GM12878 (cell line): ENCODE results near the gene WDR45B. TPM values are rescaled to one million over a fixed set of nuclear protein-coding genes. Genes with fewer than 3 reads are reported as not detected.

Experiments
- ATAC-seq: fragments of 200-7000 bp; cut with Tn5 transposase; 3 replicates; pipeline ENCODE4 v1.9.1; 2020; ENCODE audit warnings: mild to moderate bottlenecking, moderate library complexity
- BruUV-seq: library from RNA; stranded (reverse); fragments of 400-500 nt; replicated peaks from 2 replicates; lab custom pipeline; 2021; lab: Mats Ljungman, UMichigan
- CTCF ChIA-PET: fragments of 300-600 bp; sonication (Branson Sonifier 250); formaldehyde crosslinking; extraction: SDS; loops from one replicate; lab custom pipeline; 2021; ENCODE audit warnings: inconsistent platforms; lab: Yijun Ruan, JAX
- POLR2A ChIA-PET: fragments of 350-600 bp; formaldehyde crosslinking; extraction: SDS; loops from one replicate; lab custom pipeline; 2021; ENCODE audit warnings: inconsistent platforms; lab: Charles Lee
- RAD21 ChIA-PET: fragments of 300-600 bp; sonication (Branson Sonifier 250); formaldehyde crosslinking; loops from one replicate; lab custom pipeline; 2023; ENCODE audit warnings: antibody characterized with exemption; ENCODE audit not compliant: unreplicated experiment; lab: Charles Lee
- SMC1A ChIA-PET: fragments of 300-600 bp; sonication (Branson Sonifier 250); formaldehyde crosslinking; loops from one replicate; lab custom pipeline; 2023; ENCODE audit not compliant: unreplicated experiment, uncharacterized antibody; lab: Charles Lee
- DNase-seq: peaks from one replicate; pipeline ENCODE4 v3.0.0-alpha.2; 2011; ENCODE audit warnings: low read depth, low spot score
- FAIRE-seq: peaks from 3 replicates; lab custom pipeline; 2011; peaks lifted over from hg19 to GRCh38; lab: Jason Lieb, UNC
- H2AFZ ChIP-seq: 2 replicates; pipeline ENCODE4 v1.6.0; 2011; ENCODE audit warnings: low read depth, low read length, control low read depth; ENCODE audit not compliant: control insufficient read depth
- H3K27ac ChIP-seq: 2 replicates; pipeline ENCODE4 v1.5.1; 2011; ENCODE audit warnings: control low read depth; ENCODE audit not compliant: control insufficient read depth, insufficient read depth
- H3K27me3 ChIP-seq, 2 experiments: replicated peaks in 1 of 2; 2 replicates each; pipeline versions ENCODE4 v1.6.0 to v1.6.1; 2011; ENCODE audit warnings: low read length in 1 of 2; ENCODE audit not compliant: control insufficient read depth in 2 of 2, insufficient read depth in 2 of 2
- H3K36me3 ChIP-seq, 2 experiments: 2 replicates each; pipeline ENCODE4 v1.5.1; 2011; ENCODE audit warnings: low read length in 1 of 2; ENCODE audit not compliant: control insufficient read depth in 2 of 2, insufficient read depth in 2 of 2
- H3K4me1 ChIP-seq: 2 replicates; pipeline ENCODE4 v1.6.1; 2011; ENCODE audit warnings: mild to moderate bottlenecking, low read length, moderate library complexity, mixed read lengths; ENCODE audit not compliant: control insufficient read depth, insufficient read depth
- H3K4me2 ChIP-seq: 2 replicates; pipeline ENCODE4 v1.6.0; 2011; ENCODE audit warnings: control low read depth; ENCODE audit not compliant: control insufficient read depth, insufficient read depth
- H3K4me3 ChIP-seq: fragments of 200-600 bp; sonication (generic); 2 replicates; pipeline ENCODE4 v1.5.1; 2016
- H3K79me2 ChIP-seq: 2 replicates; pipeline ENCODE4 v1.6.0; 2011; ENCODE audit warnings: low read length; ENCODE audit not compliant: control insufficient read depth, insufficient read depth
- H3K9ac ChIP-seq: 2 replicates; pipeline ENCODE4 v1.8.0; 2011; ENCODE audit warnings: low read length, control low read depth, mixed read lengths; ENCODE audit not compliant: control insufficient read depth, insufficient read depth
- H3K9me3 ChIP-seq: replicated peaks from 3 replicates; pipeline ENCODE4 v1.5.1; 2011; ENCODE audit warnings: mild to moderate bottlenecking, low read length; ENCODE audit not compliant: control insufficient read depth, insufficient read depth
- H4K20me1 ChIP-seq: 2 replicates; pipeline ENCODE4 v1.6.0; 2011; ENCODE audit not compliant: control insufficient read depth, insufficient read depth
- DPF2 ChIP-seq: fragments of 450-650 bp; IDR thresholded peaks from 2 replicates; pipeline ENCODE4 v1.6.1; 2017; ENCODE audit warnings: mild to moderate bottlenecking
- FOS ChIP-seq: IDR thresholded peaks from 3 replicates; pipeline ENCODE4 v1.6.1; 2011; ENCODE audit warnings: borderline replicate concordance; ENCODE audit not compliant: insufficient read length; ENCODE audit errors: extremely low read depth
- RAD51 ChIP-seq: fragments of 450-650 bp; IDR thresholded peaks from 2 replicates; pipeline ENCODE4 v1.6.1; 2016; ENCODE audit warnings: moderate library complexity, mild to moderate bottlenecking, inconsistent platforms
- RELA ChIP-seq: fragments of 450-650 bp; IDR thresholded peaks from 2 replicates; pipeline ENCODE4 v1.8.0; 2014; ENCODE audit warnings: borderline replicate concordance; ENCODE audit not compliant: partially characterized antibody
- SMC3 ChIP-seq: IDR thresholded peaks from 2 replicates; pipeline ENCODE4 v1.6.1; 2011; ENCODE audit warnings: low read length, improper control_type of control experiment, borderline replicate concordance
- SUZ12 ChIP-seq: fragments of 200-600 bp; sonication (generic); IDR thresholded peaks from one replicate; pipeline ENCODE4 v1.6.1; 2018; ENCODE audit warnings: antibody characterized with exemption, mild to moderate bottlenecking; ENCODE audit not compliant: unreplicated experiment
- TCF3 ChIP-seq: IDR thresholded peaks from 2 replicates; pipeline ENCODE4 v1.6.1; 2012; ENCODE audit warnings: low read depth, mild to moderate bottlenecking, low read length, borderline replicate concordance; ENCODE audit not compliant: insufficient read depth
- WGBS: methylation state at CpG from one replicate; pipeline ENCODE4 v1.1.6; 2016; ENCODE audit warnings: low lambda C conversion rate; ENCODE audit not compliant: insufficient replicate concordance, insufficient coverage; ENCODE audit errors: missing lambda C conversion rate; 5-methylcytosine and 5-hydroxymethylcytosine counted together
- in situ Hi-C: fragments of 300-500 bp; cut with MboI; formaldehyde crosslinking; loops from 9 replicates; pipeline ENCODE4 v1.14.3; 2018; ENCODE audit warnings: mixed read lengths
- intact Hi-C: fragments of 100-400 bp; cut with micrococcal nuclease; formaldehyde crosslinking; loops from one replicate; pipeline ENCODE4 v1.14.2; 2022; ENCODE audit not compliant: unreplicated experiment
- polyA plus RNA-seq, 11 experiments: library from polyadenylated mRNA; depleted of rRNA in 4 of 11; unstranded in 6 of 11; stranded (reverse) in 5 of 11; fragments of >200 nt; fragmentation: Nextera tagmentation in 4 of 11; fragmentation: Illumina TruSeq in 1 of 11; extraction: Ambion mirVana in 4 of 11; extraction: Trizol in 1 of 11; gene quantifications; 1 replicate in 1 of 11; 2 replicates in 10 of 11; pipeline versions ENCODE4 v1.2.1 to v1.2.3, GENCODE V29; 2011 to 2016; ENCODE audit warnings: inconsistent platforms in 2 of 11, missing spikeins in 2 of 11, low read depth in 1 of 11
- total RNA-seq, 4 experiments: library from RNA; depleted of rRNA in 3 of 4; stranded (reverse); fragments of >200 nt in 3 of 4; fragmentation: Illumina TruSeq in 1 of 4; extraction: Trizol in 1 of 4; gene quantifications; 2 replicates each; pipeline versions ENCODE4 v1.2.1 to v1.2.3, GENCODE V29; 2013 to 2021
- TF ChIP-seq, protein P1 (sequence below): IDR thresholded peaks from 2 replicates; pipeline ENCODE4 v1.6.1; 2011; ENCODE audit warnings: borderline replicate concordance, low read depth, mild to moderate bottlenecking, moderate library complexity, mixed read lengths, low read length; ENCODE audit not compliant: insufficient read depth; ENCODE audit errors: extremely low read length

The WDR45B gene
- total and polyA plus RNA-seq, 10 of the 15 experiments (the other 5 are each of a cell fraction or from before 2014, with no cell fraction given): 1.0 to 73.7 (median 26.6) TPM

DNA sequence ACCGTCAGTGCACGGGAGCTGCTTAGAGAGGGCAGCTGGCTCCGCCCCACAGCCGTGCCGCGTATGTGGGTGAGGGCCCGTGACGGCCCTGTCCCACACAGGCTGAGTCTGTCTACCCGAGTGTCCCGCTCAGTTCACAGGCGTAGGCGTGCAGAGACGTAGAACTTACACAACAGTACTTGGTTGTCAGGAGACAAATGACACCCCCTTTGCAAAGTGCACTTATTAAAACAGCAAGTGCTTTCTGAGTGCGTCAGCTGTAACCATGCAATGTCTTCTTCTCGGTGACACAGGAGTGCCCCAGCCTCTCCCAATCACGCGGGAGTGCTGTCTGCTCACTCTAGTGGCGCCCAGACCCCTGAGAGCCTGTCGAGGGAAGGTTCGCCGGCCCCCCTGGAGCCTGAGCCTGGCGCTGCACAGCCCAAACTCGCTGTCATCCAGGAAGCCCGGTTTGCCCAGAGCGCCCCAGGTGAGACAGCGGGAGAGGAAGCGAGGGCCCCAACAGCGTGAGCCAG is 64.5 kb downstream of the WDR45B start:
- FAIRE-seq (no peak), DNase-seq (no peak), ATAC-seq (no peak)
- RAD21 ChIA-PET: no interaction called here
- Histone ChIP-seq H3K79me2 (no peaks in the 10 kb centered on the region), H3K9me3 (no peaks in the 10 kb centered on the region), H3K27ac (no peak overlapping the region), H3K36me3 (peaks cover 21 to 29% of the 10 kb centered on the region in 2 experiments), H3K4me3 (no peak overlapping the region), H4K20me1 (no peaks in the 10 kb centered on the region), H3K9ac (no peak overlapping the region), H3K4me2 (no peak overlapping the region), H2AFZ (no peak overlapping the region), H3K4me1 (no peaks in the 10 kb centered on the region), H3K27me3 (no peaks in the 10 kb centered on the region)
- SMC1A ChIA-PET: no interaction called here
- no TSS peak for BruUV-seq
- WGBS: 76% methylated on average over 28 of the region's 28 CpGs
- in situ Hi-C loops (no loop called here), intact Hi-C loops (no loop called here)
- CTCF ChIA-PET: no interaction called here
- TF ChIP-seq RELA (no peak), RAD51 (no peak), TCF3 (no peak), SMC3 (no peak), DPF2 (no peak), SUZ12 (no peak)
- TF ChIP-seq, protein P1, sequence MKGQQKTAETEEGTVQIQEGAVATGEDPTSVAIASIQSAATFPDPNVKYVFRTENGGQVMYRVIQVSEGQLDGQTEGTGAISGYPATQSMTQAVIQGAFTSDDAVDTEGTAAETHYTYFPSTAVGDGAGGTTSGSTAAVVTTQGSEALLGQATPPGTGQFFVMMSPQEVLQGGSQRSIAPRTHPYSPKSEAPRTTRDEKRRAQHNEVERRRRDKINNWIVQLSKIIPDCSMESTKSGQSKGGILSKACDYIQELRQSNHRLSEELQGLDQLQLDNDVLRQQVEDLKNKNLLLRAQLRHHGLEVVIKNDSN: no peak
- POLR2A ChIA-PET: no interaction called here

DNA sequence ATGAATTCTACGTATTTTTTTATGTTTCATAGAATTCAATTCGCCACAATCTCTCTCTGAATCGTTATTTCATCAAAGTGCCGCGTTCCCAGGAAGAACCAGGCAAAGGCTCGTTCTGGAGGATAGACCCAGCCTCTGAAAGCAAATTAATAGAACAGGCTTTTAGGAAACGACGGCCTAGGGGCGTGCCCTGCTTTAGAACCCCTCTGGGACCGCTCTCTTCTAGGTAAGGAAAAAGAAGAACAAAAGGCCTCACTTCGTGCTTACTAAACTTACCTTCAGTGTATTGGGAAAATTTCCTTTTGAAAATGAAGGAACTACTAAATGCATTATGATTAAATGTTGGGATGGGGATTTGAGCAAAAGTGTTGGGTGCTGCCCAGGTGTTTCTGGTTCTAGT is 65.5 kb downstream of the WDR45B start:
- H4K20me1 ChIP-seq: no peaks in the 10 kb centered on the region
- no TSS peak for BruUV-seq
- 98% methylated on average over 11 of the region's 11 CpGs for WGBS
- SMC1A ChIA-PET: no interaction called here
- no peak overlapping the region for H3K9ac ChIP-seq
- DNase-seq (no peak), ATAC-seq (no peak), FAIRE-seq (no peak)
- RAD21 ChIA-PET: no interaction called here
- H3K9me3 ChIP-seq: no peaks in the 10 kb centered on the region
- no peaks in the 10 kb centered on the region for H3K27me3 ChIP-seq
- TF ChIP-seq FOS: no peak
- CTCF ChIA-PET: no interaction called here
- no peak overlapping the region for H2AFZ ChIP-seq
- no peak overlapping the region for H3K27ac ChIP-seq
- H3K4me2 ChIP-seq: no peak overlapping the region
- H3K4me3 ChIP-seq: no peak overlapping the region
- peaks cover 21 to 26% of the 10 kb centered on the region in 2 experiments for H3K36me3 ChIP-seq
- H3K4me1 ChIP-seq: no peaks in the 10 kb centered on the region
- POLR2A ChIA-PET: no interaction called here
- in situ Hi-C loops (no loop called here), intact Hi-C loops (no loop called here)
- H3K79me2 ChIP-seq: no peaks in the 10 kb centered on the region
